DOHH2 (cell line): ENCODE results near the gene HID1.

Experiments used
- H3F3A ChIP-seq: fragments of 200-600 bp; sonication (generic), shearing (Covaris generic); 2 replicates; pipeline ENCODE4 v1.6.0; 2016; ENCODE audit warnings: antibody characterized with exemption, mild to moderate bottlenecking; ENCODE audit not compliant: control insufficient read depth, insufficient read depth
- H3K27ac ChIP-seq: fragments of 200-600 bp; sonication (generic); 2 replicates; pipeline ENCODE4 v1.5.1; 2014; ENCODE audit warnings: low read depth, mild to moderate bottlenecking, low read length, moderate library complexity
- H3K27me3 ChIP-seq: fragments of 200-600 bp; sonication (generic); 2 replicates; pipeline ENCODE4 v1.6.1; 2014; ENCODE audit warnings: mild to moderate bottlenecking, low read length, mixed read lengths; ENCODE audit not compliant: control insufficient read depth
- H3K36me3 ChIP-seq: fragments of 200-600 bp; sonication (generic); 2 replicates; pipeline ENCODE4 v1.6.1; 2014; ENCODE audit warnings: mild to moderate bottlenecking, low read length, moderate library complexity, mixed read lengths; ENCODE audit not compliant: control insufficient read depth
- H3K4me1 ChIP-seq: fragments of 200-600 bp; sonication (generic); 2 replicates; pipeline ENCODE4 v1.6.1; 2014; ENCODE audit warnings: mild to moderate bottlenecking, low read length, mixed read lengths; ENCODE audit not compliant: control insufficient read depth
- H3K4me2 ChIP-seq: fragments of 200-600 bp; sonication (generic); 2 replicates; pipeline ENCODE4 v1.6.0; 2014; ENCODE audit warnings: mild to moderate bottlenecking, low read length, moderate library complexity
- H3K4me3 ChIP-seq: fragments of 200-600 bp; sonication (generic); 2 replicates; pipeline ENCODE4 v1.5.1; 2014; ENCODE audit warnings: mild to moderate bottlenecking, low read length, mixed read lengths
- H3K79me2 ChIP-seq: fragments of 200-600 bp; sonication (generic); 2 replicates; pipeline ENCODE4 v1.6.1; 2014; ENCODE audit warnings: mild to moderate bottlenecking, low read length, mixed read lengths; ENCODE audit not compliant: control insufficient read depth
- H3K9me2 ChIP-seq: fragments of 200-600 bp; sonication (generic); replicated peaks from 2 replicates; pipeline ENCODE4 v1.6.1; 2014; ENCODE audit warnings: mild to moderate bottlenecking, low read length, mixed read lengths; ENCODE audit not compliant: control insufficient read depth
- H3K9me3 ChIP-seq: fragments of 200-600 bp; sonication (generic); 2 replicates; pipeline ENCODE4 v1.6.1; 2014; ENCODE audit warnings: antibody characterized with exemption, low read length, mixed read lengths; ENCODE audit not compliant: control insufficient read depth, insufficient read depth
- H4K20me1 ChIP-seq: fragments of 200-600 bp; sonication (generic); 2 replicates; pipeline ENCODE4 v1.6.0; 2014; ENCODE audit warnings: low read depth, mild to moderate bottlenecking, antibody characterized with exemption, low read length, moderate library complexity; ENCODE audit not compliant: control insufficient read depth, insufficient read depth
- EZH2phosphoT487 ChIP-seq: fragments of 200-600 bp; sonication (generic); IDR thresholded peaks from 2 replicates; pipeline ENCODE4 v1.6.1; 2017; ENCODE audit warnings: borderline replicate concordance, mild to moderate bottlenecking, antibody characterized with exemption, low read length, moderate library complexity, mixed read lengths
- TF ChIP-seq, protein P1 (sequence below): fragments of 200-600 bp; sonication (generic); IDR thresholded peaks from one replicate; pipeline ENCODE4 v1.5.1; 2014; ENCODE audit warnings: antibody characterized with exemption, mild to moderate bottlenecking, low read depth, low read length; ENCODE audit not compliant: poor library complexity, severe bottlenecking

The HID1 gene

DNA sequence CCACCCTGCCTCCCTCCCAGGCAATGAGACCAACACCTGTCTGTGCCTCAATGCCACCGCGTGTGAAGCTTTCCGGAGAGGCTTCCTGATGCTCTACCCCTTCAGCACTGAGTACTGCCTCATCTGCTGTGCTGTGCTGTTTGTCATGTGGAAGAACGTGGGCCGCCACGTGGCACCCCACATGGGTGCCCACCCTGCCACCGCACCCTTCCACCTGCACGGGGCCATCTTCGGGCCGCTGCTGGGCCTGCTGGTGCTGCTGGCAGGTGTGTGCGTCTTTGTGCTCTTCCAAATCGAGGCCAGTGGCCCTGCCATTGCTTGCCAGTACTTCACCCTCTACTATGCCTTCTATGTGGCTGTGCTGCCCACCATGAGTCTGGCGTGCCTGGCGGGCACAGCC, 25.9 kb downstream of the HID1 start:
- Histone ChIP-seq H3K27ac (no peak overlapping the region), H3K9me2 (no peaks in the 10 kb centered on the region), H3K4me2 (no peak overlapping the region), H3K79me2 (no peaks in the 10 kb centered on the region), H3K4me3 (no peak overlapping the region), H3K27me3 (peaks cover 9% of the 10 kb centered on the region), H3K36me3 (no peaks in the 10 kb centered on the region), H3K9me3 (no peaks in the 10 kb centered on the region), H3K4me1 (no peaks in the 10 kb centered on the region), H4K20me1 (no peaks in the 10 kb centered on the region), H3F3A (no peaks in the 10 kb centered on the region)
- no peak for TF ChIP-seq EZH2phosphoT487
- TF ChIP-seq, protein P1, sequence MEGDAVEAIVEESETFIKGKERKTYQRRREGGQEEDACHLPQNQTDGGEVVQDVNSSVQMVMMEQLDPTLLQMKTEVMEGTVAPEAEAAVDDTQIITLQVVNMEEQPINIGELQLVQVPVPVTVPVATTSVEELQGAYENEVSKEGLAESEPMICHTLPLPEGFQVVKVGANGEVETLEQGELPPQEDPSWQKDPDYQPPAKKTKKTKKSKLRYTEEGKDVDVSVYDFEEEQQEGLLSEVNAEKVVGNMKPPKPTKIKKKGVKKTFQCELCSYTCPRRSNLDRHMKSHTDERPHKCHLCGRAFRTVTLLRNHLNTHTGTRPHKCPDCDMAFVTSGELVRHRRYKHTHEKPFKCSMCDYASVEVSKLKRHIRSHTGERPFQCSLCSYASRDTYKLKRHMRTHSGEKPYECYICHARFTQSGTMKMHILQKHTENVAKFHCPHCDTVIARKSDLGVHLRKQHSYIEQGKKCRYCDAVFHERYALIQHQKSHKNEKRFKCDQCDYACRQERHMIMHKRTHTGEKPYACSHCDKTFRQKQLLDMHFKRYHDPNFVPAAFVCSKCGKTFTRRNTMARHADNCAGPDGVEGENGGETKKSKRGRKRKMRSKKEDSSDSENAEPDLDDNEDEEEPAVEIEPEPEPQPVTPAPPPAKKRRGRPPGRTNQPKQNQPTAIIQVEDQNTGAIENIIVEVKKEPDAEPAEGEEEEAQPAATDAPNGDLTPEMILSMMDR, result no peak

DNA sequence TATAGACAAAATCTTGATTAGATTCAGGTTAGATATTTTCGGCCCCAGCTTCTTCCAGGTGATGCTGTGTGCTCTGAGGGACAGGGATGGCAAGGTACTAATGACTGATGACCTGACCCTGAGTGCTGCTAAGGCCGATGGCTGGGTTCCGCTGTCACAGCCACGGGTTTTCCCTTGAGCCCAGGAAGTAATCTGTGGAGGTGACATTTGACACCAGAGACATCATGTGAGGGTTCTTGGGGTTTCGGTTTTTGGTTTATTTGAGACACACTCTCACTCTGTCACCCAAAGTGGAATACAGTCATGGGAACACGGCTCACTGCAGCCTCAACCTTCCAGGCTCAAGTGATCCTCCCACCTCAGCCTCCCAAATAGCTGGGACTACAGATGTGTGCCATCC, 27.0 kb downstream of the HID1 start:
- Histone ChIP-seq H3K4me3 (no peak overlapping the region), H3K9me3 (no peaks in the 10 kb centered on the region), H4K20me1 (no peaks in the 10 kb centered on the region), H3K36me3 (no peaks in the 10 kb centered on the region), H3K79me2 (no peaks in the 10 kb centered on the region), H3K9me2 (no peaks in the 10 kb centered on the region), H3K27me3 (peaks cover 9% of the 10 kb centered on the region), H3K27ac (no peak overlapping the region), H3K4me1 (no peaks in the 10 kb centered on the region), H3K4me2 (no peak overlapping the region), H3F3A (no peaks in the 10 kb centered on the region)
- TF ChIP-seq, protein P1, result no peak
- no peak for TF ChIP-seq EZH2phosphoT487

DNA sequence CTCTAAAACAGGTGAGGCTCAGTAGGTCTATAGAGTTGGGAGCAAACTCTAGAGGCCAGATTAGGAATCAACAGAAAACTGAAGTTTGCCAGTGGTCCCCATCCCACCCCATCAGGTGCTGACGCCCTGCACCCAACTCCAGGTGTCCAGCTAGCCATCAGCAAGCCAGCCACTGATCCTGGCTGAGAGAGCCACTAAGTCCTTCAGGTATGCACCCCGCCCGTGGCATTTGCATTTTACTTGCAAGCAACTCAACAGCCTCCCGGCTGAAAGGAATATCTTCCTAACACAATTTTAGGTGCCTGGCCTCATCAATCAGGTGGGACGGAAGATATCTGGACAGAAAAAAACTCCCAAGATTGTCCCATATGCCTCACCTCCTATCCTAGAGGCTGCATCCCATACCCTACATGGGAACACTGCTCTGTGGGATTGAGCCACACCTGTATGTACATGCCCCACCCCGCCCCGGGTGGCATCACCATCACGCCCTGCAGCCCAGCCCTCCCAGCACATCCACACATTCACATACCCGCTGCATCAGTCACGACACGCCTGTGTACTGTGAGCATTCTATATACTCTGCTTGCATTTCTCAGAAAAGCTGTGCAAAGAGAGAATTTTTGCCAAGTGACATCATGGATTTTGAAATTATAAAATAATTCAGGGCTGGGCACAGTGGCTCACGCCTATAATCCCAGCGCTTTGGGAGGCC, 28.6 kb downstream of the HID1 start:
- H3K27ac ChIP-seq, result no peak overlapping the region
- TF ChIP-seq, protein P1, result no peak
- TF ChIP-seq EZH2phosphoT487, result no peak
- H3K4me2 ChIP-seq, result no peak overlapping the region
- H4K20me1 ChIP-seq, result no peaks in the 10 kb centered on the region
- no peaks in the 10 kb centered on the region for H3K4me1 ChIP-seq
- no peaks in the 10 kb centered on the region for H3K9me2 ChIP-seq
- no peak overlapping the region for H3K4me3 ChIP-seq
- H3K36me3 ChIP-seq, result no peaks in the 10 kb centered on the region
- no peaks in the 10 kb centered on the region for H3K9me3 ChIP-seq
- H3F3A ChIP-seq, result no peaks in the 10 kb centered on the region
- no peaks in the 10 kb centered on the region for H3K79me2 ChIP-seq
- peaks cover 9% of the 10 kb centered on the region for H3K27me3 ChIP-seq
